HG02759 (cell line): Measurements from ENCODE around the gene APC2.
"Not testable (repeated sequence)": the region's sequence is repeated elsewhere in the genome, so short reads cannot be mapped to it uniquely, and the experiment has no call there.

Source experiments
- ATAC-seq: cut with Tn5 transposase; IDR thresholded peaks from one replicate; pipeline ENCODE4 v1.9.1; 2021; ENCODE audit warnings: mild to moderate bottlenecking, moderate library complexity; ENCODE audit not compliant: unreplicated experiment

The APC2 gene

GRCh38 chr19:1494115-1494815 lies 44.3 kb downstream of the APC2 start:
- ATAC-seq = no peak

GRCh38 chr19:1495051-1495798 lies 45.3 kb downstream of the APC2 start:
- no peak for ATAC-seq

- ATAC-seq = no peak
Measured at GRCh38 chr19:1495799-1496713, 46.1 kb downstream of the APC2 start.

- no peak for ATAC-seq
Measured at GRCh38 chr19:1496714-1497577, 47.0 kb downstream of the APC2 start.

GRCh38 chr19:1497578-1498235 lies 47.8 kb downstream of the APC2 start:
- ATAC-seq = no peak

- not testable (repeated sequence) for ATAC-seq
Measured at GRCh38 chr19:1499231-1499630, 49.3 kb downstream of the APC2 start.

- ATAC-seq = no peak
Measured at GRCh38 chr19:1501200-1501595, 51.3 kb downstream of the APC2 start.

- ATAC-seq = no peak
Measured at GRCh38 chr19:1502433-1503088, 52.6 kb downstream of the APC2 start.

GRCh38 chr19:1503089-1503924 lies 53.4 kb downstream of the APC2 start:
- no peak for ATAC-seq

GRCh38 chr19:1503925-1504773 lies 54.2 kb downstream of the APC2 start:
- ATAC-seq = no peak

- ATAC-seq = no peak
Measured at GRCh38 chr19:1505012-1505411, 55.1 kb downstream of the APC2 start.

- ATAC-seq = no peak
Measured at GRCh38 chr19:1505991-1506881, 56.3 kb downstream of the APC2 start.

GRCh38 chr19:1507192-1507660 lies 57.3 kb downstream of the APC2 start:
- no peak for ATAC-seq

- ATAC-seq = peak; percentile 71
Measured at GRCh38 chr19:1507763-1508506, 58.0 kb downstream of the APC2 start.

GRCh38 chr19:1508507-1508856 lies 58.6 kb downstream of the APC2 start:
- ATAC-seq = no peak
